H9 (cell line): Measurements from ENCODE around the gene BTBD17. TPM values are rescaled to one million over a fixed set of nuclear protein-coding genes. Genes with fewer than 3 reads are reported as not detected.

Experiments
- DNase-seq: peaks from one replicate; pipeline ENCODE4 v3.0.0-alpha.2; 2017
- H2AFZ ChIP-seq: one replicate; pipeline ENCODE4 v1.6.1; 2013; ENCODE audit warnings: mild to moderate bottlenecking, low read length, control low read depth, moderate library complexity
- H2AK5ac ChIP-seq: 2 replicates; pipeline ENCODE4 v1.6.1; 2013; ENCODE audit warnings: low read length, control low read depth, mixed read lengths; ENCODE audit not compliant: insufficient read length
- H2BK120ac ChIP-seq: one replicate; pipeline ENCODE4 v1.6.1; 2013; ENCODE audit warnings: low read depth, mild to moderate bottlenecking, low read length, control low read depth, inconsistent platforms; ENCODE audit not compliant: poor library complexity, severe bottlenecking
- H2BK12ac ChIP-seq: 2 replicates; pipeline ENCODE4 v1.6.1; 2013; ENCODE audit warnings: low read length, control low read depth, mixed read lengths, low read depth; ENCODE audit not compliant: insufficient read length
- H2BK15ac ChIP-seq: 2 replicates; pipeline ENCODE4 v1.6.1; 2013; ENCODE audit warnings: low read depth, low read length, control low read depth
- H2BK20ac ChIP-seq: one replicate; pipeline ENCODE4 v1.6.1; 2013; ENCODE audit warnings: low read depth, mild to moderate bottlenecking, low read length, control low read depth, inconsistent platforms; ENCODE audit not compliant: poor library complexity, severe bottlenecking
- H2BK5ac ChIP-seq: 2 replicates; pipeline ENCODE4 v1.6.1; 2013; ENCODE audit warnings: low read length, control low read depth, mixed read lengths; ENCODE audit not compliant: insufficient read length
- H3K14ac ChIP-seq: 2 replicates; pipeline ENCODE4 v1.6.1; 2013; ENCODE audit warnings: low read length, control low read depth; ENCODE audit not compliant: insufficient read depth
- H3K18ac ChIP-seq: 2 replicates; pipeline ENCODE4 v1.6.1; 2013; ENCODE audit warnings: low read depth, mild to moderate bottlenecking, mixed read lengths, low read length, control low read depth; ENCODE audit not compliant: insufficient read length
- H3K23ac ChIP-seq: 2 replicates; pipeline ENCODE4 v1.6.1; 2013; ENCODE audit warnings: low read length, control low read depth, mixed read lengths, low read depth; ENCODE audit not compliant: insufficient read length
- H3K23me2 ChIP-seq: 2 replicates; pipeline ENCODE4 v1.6.1; 2013; ENCODE audit warnings: low read depth, mild to moderate bottlenecking, mixed read lengths, low read length, control low read depth; ENCODE audit not compliant: insufficient read length, poor library complexity, severe bottlenecking
- H3K27ac ChIP-seq: 2 replicates; pipeline ENCODE4 v1.5.1; 2013; ENCODE audit warnings: low read length, control low read depth, mixed read lengths, low read depth; ENCODE audit not compliant: insufficient read length
- H3K27me3 ChIP-seq: 2 replicates; pipeline ENCODE4 v1.6.1; 2013; ENCODE audit warnings: low read length, control low read depth, inconsistent platforms; ENCODE audit not compliant: insufficient read depth
- H3K4ac ChIP-seq: 2 replicates; pipeline ENCODE4 v1.6.1; 2013; ENCODE audit warnings: low read depth, mild to moderate bottlenecking, control low read depth, inconsistent platforms, low read length, moderate library complexity
- H3K4me1 ChIP-seq: 2 replicates; pipeline ENCODE4 v1.6.1; 2013; ENCODE audit warnings: low read length, control low read depth, inconsistent platforms; ENCODE audit not compliant: insufficient read depth
- H3K4me2 ChIP-seq: 2 replicates; pipeline ENCODE4 v1.6.1; 2013; ENCODE audit warnings: low read length, control low read depth, mixed read lengths; ENCODE audit not compliant: insufficient read length, insufficient read depth
- H3K56ac ChIP-seq: 2 replicates; pipeline ENCODE4 v1.6.1; 2013; ENCODE audit warnings: low read depth, mild to moderate bottlenecking, mixed read lengths, low read length, control low read depth; ENCODE audit not compliant: insufficient read length
- H3K79me1 ChIP-seq: 2 replicates; pipeline ENCODE4 v1.6.1; 2013; ENCODE audit warnings: low read depth, mild to moderate bottlenecking, moderate library complexity, low read length, control low read depth, inconsistent platforms; ENCODE audit not compliant: insufficient read depth, poor library complexity, severe bottlenecking
- H3K79me2 ChIP-seq: 2 replicates; pipeline ENCODE4 v1.6.1; 2013; ENCODE audit warnings: low read length, control low read depth, inconsistent platforms; ENCODE audit not compliant: insufficient read depth
- H3K9ac ChIP-seq: 2 replicates; pipeline ENCODE4 v1.6.1; 2013; ENCODE audit warnings: low read length, control low read depth, mixed read lengths; ENCODE audit not compliant: insufficient read length; ENCODE audit errors: extremely low read depth
- H3K9me3 ChIP-seq: one replicate; pipeline ENCODE4 v1.6.1; 2013; ENCODE audit warnings: low read depth, low read length, inconsistent platforms; ENCODE audit not compliant: control insufficient read depth
- H3T11ph ChIP-seq: one replicate; pipeline ENCODE4 v1.6.1; 2013; ENCODE audit warnings: mild to moderate bottlenecking, low read length, control low read depth, inconsistent platforms
- H4K20me1 ChIP-seq: one replicate; pipeline ENCODE4 v1.6.1; 2013; ENCODE audit not compliant: control insufficient read depth, insufficient read length, insufficient read depth
- H4K5ac ChIP-seq: 2 replicates; pipeline ENCODE4 v1.6.1; 2013; ENCODE audit warnings: low read depth, mild to moderate bottlenecking, mixed read lengths, low read length, control low read depth; ENCODE audit not compliant: insufficient read length
- H4K8ac ChIP-seq: replicated peaks from 2 replicates; pipeline ENCODE4 v1.6.1; 2013; ENCODE audit warnings: low read length, control low read depth, mixed read lengths, low read depth; ENCODE audit not compliant: insufficient read length
- H4K91ac ChIP-seq: 2 replicates; pipeline ENCODE4 v1.6.1; 2013; ENCODE audit warnings: low read depth, mild to moderate bottlenecking, moderate library complexity, mixed read lengths, low read length, control low read depth; ENCODE audit not compliant: insufficient read length
- H3K27ac Mint-ChIP-seq, 3 experiments: 2 replicates in 2 of 3; 3 replicates in 1 of 3; pipeline ENCODE4 v1.8.0; 2020 to 2021; ENCODE audit warnings: mixed read lengths in 3 of 3, mild to moderate bottlenecking in 1 of 3, moderate library complexity in 1 of 3
- H3K27me3 Mint-ChIP-seq: 2 replicates; pipeline ENCODE4 v1.8.0; 2021; ENCODE audit warnings: low read depth, mild to moderate bottlenecking, moderate library complexity, mixed read lengths
- H3K36me3 Mint-ChIP-seq, 3 experiments: 2 replicates in 2 of 3; 3 replicates in 1 of 3; pipeline ENCODE4 v1.8.0; 2020 to 2021; ENCODE audit warnings: low read depth in 3 of 3, mixed read lengths in 3 of 3; ENCODE audit not compliant: insufficient read depth in 1 of 3
- H3K4me1 Mint-ChIP-seq, 2 experiments: 2 replicates each; pipeline ENCODE4 v1.8.0; 2020; ENCODE audit warnings: mixed read lengths in 2 of 2
- H3K4me3 Mint-ChIP-seq, 2 experiments: 2 replicates in 1 of 2; 3 replicates in 1 of 2; pipeline ENCODE4 v1.8.0; 2020 to 2021; ENCODE audit warnings: mild to moderate bottlenecking in 2 of 2, mixed read lengths in 2 of 2, moderate library complexity in 1 of 2
- H3K9me3 Mint-ChIP-seq, 2 experiments: 2 replicates in 1 of 2; 3 replicates in 1 of 2; pipeline ENCODE4 v1.8.0; 2020; ENCODE audit warnings: mild to moderate bottlenecking in 2 of 2, mixed read lengths in 2 of 2, moderate library complexity in 1 of 2
- CTCF ChIP-seq: fragments of 200-600 bp; sonication (generic); conservative IDR thresholded peaks from 3 replicates; pipeline ENCODE4 v1.8.0; 2021; ENCODE audit warnings: antibody characterized with exemption, mild to moderate bottlenecking
- WGBS: extraction: QIAGEN DNeasy Blood & Tissue Kit; methylation state at CpG from one replicate; pipeline ENCODE4 v1.1.7; 2013; ENCODE audit warnings: missing lambda C conversion rate, low lambda C conversion rate, mixed read lengths; ENCODE audit not compliant: insufficient read length; ENCODE audit errors: extremely low coverage; 5-methylcytosine and 5-hydroxymethylcytosine counted together
- total RNA-seq: library from RNA; stranded (reverse); gene quantifications from 2 replicates; pipeline ENCODE4 v1.2.1, GENCODE V29; 2021

The BTBD17 gene
- total RNA-seq, 1 experiment from 2014 or later = 0.33 TPM

- no peak overlapping the region for H2AFZ ChIP-seq
- no peak for TF ChIP-seq CTCF
- Mint-ChIP-seq H3K27me3 (peaks cover 67% of the 10 kb centered on the region), H3K27ac (no peak overlapping the region), H3K9me3 (no peaks in the 10 kb centered on the region; a peak in 1 of 5 replicates), H3K4me1 (peaks cover 8 to 11% of the 10 kb centered on the region in 2 experiments), H3K4me3 (no peak overlapping the region), H3K36me3 (no peaks in the 10 kb centered on the region)
- H2BK15ac ChIP-seq = no peak overlapping the region
- no peak overlapping the region for H3K4me2 ChIP-seq
- no peak overlapping the region for H4K8ac ChIP-seq
- no CpG with 5 or more reads among the region's 26 CpGs for WGBS
- H2AK5ac ChIP-seq = no peak overlapping the region
- H3K9ac ChIP-seq = no peak overlapping the region
- no peaks in the 10 kb centered on the region for H3K4me1 ChIP-seq
- H3K79me2 ChIP-seq = no peaks in the 10 kb centered on the region
- H3K9me3 ChIP-seq = no peaks in the 10 kb centered on the region
- H3K23me2 ChIP-seq = no peaks in the 10 kb centered on the region
- no peaks in the 10 kb centered on the region for H3K27me3 ChIP-seq
- no peak overlapping the region for H2BK20ac ChIP-seq
- no peaks in the 10 kb centered on the region for H4K20me1 ChIP-seq
- H3K27ac ChIP-seq = no peak overlapping the region
- no peaks in the 10 kb centered on the region for H3K79me1 ChIP-seq
- no peak overlapping the region for H2BK5ac ChIP-seq
- H3K4ac ChIP-seq = no peak overlapping the region
- H4K91ac ChIP-seq = no peak overlapping the region
- H3K18ac ChIP-seq = no peak overlapping the region
- H3T11ph ChIP-seq = no peak overlapping the region
- no peak overlapping the region for H3K14ac ChIP-seq
- no peak overlapping the region for H2BK12ac ChIP-seq
- no peak overlapping the region for H3K23ac ChIP-seq
- no peak overlapping the region for H3K56ac ChIP-seq
- DNase-seq = no peak
- no peak overlapping the region for H4K5ac ChIP-seq
- H2BK120ac ChIP-seq = no peak overlapping the region
Observed at GRCh38 chr17:74371653-74372147, 10.0 kb upstream of the BTBD17 start.
